GM23338 (cell line): ENCODE results near the gene ANKRD40CL.

ENCODE experiments used
- CREB1 ChIP-seq: fragments of 250-450 bp; sonication (Bioruptor Pico); IDR thresholded peaks from 2 replicates; pipeline ENCODE4 v1.5.0; 2020; ENCODE audit warnings: low read depth, mild to moderate bottlenecking, moderate library complexity
- EZH2 ChIP-seq: fragments of 200-600 bp; sonication (generic); IDR thresholded peaks from one replicate; pipeline ENCODE4 v1.8.0; 2017; ENCODE audit warnings: antibody characterized with exemption, mild to moderate bottlenecking, low read depth; ENCODE audit not compliant: unreplicated experiment
- EZH2phosphoT487 ChIP-seq: fragments of 200-600 bp; sonication (generic); IDR thresholded peaks from one replicate; pipeline ENCODE4 v1.8.1; 2018; ENCODE audit warnings: antibody characterized with exemption; ENCODE audit not compliant: unreplicated experiment
- JUNB ChIP-seq: IDR thresholded peaks from one replicate; pipeline ENCODE4 v1.6.1; 2016; ENCODE audit warnings: antibody characterized with exemption; ENCODE audit not compliant: unreplicated experiment
- POLR2AphosphoS5 ChIP-seq: IDR thresholded peaks from 2 replicates; pipeline ENCODE4 v1.6.1; 2016; ENCODE audit warnings: antibody characterized with exemption, low read depth
- ZNF114 ChIP-seq: fragments of 250-450 bp; sonication (Bioruptor Pico); IDR thresholded peaks from 2 replicates; pipeline ENCODE4 v1.5.0; 2020; ENCODE audit warnings: mild to moderate bottlenecking, moderate library complexity
- ZNF331 ChIP-seq: fragments of 250-450 bp; sonication (Bioruptor Pico); IDR thresholded peaks from 2 replicates; pipeline ENCODE4 v1.5.0; 2020; ENCODE audit warnings: low read depth, mild to moderate bottlenecking, moderate library complexity
- TF ChIP-seq, protein P1 (sequence below), 2 experiments: fragments of 200-600 bp in 1 of 2; sonication (generic) in 1 of 2; conservative IDR thresholded peaks; 2 replicates each; pipeline versions ENCODE4 v1.5.1 to v1.6.1; 2016 to 2017; ENCODE audit warnings: antibody characterized with exemption in 2 of 2, low read depth in 2 of 2, mild to moderate bottlenecking in 2 of 2, moderate library complexity in 1 of 2
- TF ChIP-seq, protein P2 (sequence below): IDR thresholded peaks from 2 replicates; pipeline ENCODE4 v1.6.1; 2016; ENCODE audit warnings: antibody characterized with exemption
- TF ChIP-seq, protein P3 (sequence below): IDR thresholded peaks from one replicate; pipeline ENCODE4 v1.6.1; 2018; ENCODE audit warnings: antibody characterized with exemption; ENCODE audit not compliant: unreplicated experiment
- TF ChIP-seq, protein P4 (sequence below): fragments of 250-450 bp; sonication (Bioruptor Pico); IDR thresholded peaks from 2 replicates; pipeline ENCODE4 v1.5.0; 2020; ENCODE audit warnings: mild to moderate bottlenecking, moderate library complexity

DNA sequence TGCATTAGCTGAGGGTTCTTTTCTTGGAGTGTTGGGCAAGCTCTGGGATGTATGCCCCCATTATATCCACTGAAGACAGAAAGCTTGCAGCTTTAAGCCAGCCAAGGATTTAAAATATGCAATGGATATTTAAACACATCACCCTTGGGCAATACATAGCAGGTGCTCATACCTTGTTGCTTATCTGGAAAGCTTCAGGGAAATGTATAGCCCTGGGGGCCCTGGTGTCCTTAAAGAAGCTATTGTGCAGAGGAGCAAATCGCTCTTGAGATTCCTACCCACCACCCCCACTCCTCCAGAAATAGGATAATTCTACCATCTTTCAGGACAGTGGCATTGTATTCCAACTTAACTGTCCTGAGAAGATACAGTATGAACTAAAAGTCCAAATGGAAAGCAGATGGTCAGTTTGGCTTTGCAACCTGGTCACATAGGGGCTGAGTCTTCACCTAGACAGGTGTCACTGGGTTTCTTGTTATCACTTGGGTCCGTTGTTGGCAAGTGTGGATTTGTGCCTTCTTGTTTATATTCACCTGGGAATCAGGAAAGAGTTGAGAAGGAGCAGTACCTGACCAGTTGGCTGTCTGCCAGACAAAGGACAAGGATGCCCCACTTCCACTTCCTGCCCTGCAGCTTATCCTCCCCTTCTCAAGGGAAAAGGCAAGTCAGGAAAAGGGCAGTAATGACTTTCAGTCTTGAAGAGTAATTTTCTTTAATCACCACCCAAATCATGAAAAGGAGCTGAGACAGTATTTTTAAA lies 3.4 kb downstream of the ANKRD40CL start:
- TF ChIP-seq, protein P1, sequence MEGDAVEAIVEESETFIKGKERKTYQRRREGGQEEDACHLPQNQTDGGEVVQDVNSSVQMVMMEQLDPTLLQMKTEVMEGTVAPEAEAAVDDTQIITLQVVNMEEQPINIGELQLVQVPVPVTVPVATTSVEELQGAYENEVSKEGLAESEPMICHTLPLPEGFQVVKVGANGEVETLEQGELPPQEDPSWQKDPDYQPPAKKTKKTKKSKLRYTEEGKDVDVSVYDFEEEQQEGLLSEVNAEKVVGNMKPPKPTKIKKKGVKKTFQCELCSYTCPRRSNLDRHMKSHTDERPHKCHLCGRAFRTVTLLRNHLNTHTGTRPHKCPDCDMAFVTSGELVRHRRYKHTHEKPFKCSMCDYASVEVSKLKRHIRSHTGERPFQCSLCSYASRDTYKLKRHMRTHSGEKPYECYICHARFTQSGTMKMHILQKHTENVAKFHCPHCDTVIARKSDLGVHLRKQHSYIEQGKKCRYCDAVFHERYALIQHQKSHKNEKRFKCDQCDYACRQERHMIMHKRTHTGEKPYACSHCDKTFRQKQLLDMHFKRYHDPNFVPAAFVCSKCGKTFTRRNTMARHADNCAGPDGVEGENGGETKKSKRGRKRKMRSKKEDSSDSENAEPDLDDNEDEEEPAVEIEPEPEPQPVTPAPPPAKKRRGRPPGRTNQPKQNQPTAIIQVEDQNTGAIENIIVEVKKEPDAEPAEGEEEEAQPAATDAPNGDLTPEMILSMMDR (conservative IDR thresholded peaks at IDR 0.05; ENCODE audit: low read depth in 2 of 2): no peak
- no peak for TF ChIP-seq ZNF331 (CRISPR knock-in tag)
- no peak for TF ChIP-seq EZH2
- no peak for TF ChIP-seq CREB1 (CRISPR knock-in tag)
- TF ChIP-seq, protein P2, sequence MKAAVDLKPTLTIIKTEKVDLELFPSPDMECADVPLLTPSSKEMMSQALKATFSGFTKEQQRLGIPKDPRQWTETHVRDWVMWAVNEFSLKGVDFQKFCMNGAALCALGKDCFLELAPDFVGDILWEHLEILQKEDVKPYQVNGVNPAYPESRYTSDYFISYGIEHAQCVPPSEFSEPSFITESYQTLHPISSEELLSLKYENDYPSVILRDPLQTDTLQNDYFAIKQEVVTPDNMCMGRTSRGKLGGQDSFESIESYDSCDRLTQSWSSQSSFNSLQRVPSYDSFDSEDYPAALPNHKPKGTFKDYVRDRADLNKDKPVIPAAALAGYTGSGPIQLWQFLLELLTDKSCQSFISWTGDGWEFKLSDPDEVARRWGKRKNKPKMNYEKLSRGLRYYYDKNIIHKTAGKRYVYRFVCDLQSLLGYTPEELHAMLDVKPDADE: no peak
- TF ChIP-seq, protein P3, sequence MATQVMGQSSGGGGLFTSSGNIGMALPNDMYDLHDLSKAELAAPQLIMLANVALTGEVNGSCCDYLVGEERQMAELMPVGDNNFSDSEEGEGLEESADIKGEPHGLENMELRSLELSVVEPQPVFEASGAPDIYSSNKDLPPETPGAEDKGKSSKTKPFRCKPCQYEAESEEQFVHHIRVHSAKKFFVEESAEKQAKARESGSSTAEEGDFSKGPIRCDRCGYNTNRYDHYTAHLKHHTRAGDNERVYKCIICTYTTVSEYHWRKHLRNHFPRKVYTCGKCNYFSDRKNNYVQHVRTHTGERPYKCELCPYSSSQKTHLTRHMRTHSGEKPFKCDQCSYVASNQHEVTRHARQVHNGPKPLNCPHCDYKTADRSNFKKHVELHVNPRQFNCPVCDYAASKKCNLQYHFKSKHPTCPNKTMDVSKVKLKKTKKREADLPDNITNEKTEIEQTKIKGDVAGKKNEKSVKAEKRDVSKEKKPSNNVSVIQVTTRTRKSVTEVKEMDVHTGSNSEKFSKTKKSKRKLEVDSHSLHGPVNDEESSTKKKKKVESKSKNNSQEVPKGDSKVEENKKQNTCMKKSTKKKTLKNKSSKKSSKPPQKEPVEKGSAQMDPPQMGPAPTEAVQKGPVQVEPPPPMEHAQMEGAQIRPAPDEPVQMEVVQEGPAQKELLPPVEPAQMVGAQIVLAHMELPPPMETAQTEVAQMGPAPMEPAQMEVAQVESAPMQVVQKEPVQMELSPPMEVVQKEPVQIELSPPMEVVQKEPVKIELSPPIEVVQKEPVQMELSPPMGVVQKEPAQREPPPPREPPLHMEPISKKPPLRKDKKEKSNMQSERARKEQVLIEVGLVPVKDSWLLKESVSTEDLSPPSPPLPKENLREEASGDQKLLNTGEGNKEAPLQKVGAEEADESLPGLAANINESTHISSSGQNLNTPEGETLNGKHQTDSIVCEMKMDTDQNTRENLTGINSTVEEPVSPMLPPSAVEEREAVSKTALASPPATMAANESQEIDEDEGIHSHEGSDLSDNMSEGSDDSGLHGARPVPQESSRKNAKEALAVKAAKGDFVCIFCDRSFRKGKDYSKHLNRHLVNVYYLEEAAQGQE: no peak
- TF ChIP-seq, protein P4, sequence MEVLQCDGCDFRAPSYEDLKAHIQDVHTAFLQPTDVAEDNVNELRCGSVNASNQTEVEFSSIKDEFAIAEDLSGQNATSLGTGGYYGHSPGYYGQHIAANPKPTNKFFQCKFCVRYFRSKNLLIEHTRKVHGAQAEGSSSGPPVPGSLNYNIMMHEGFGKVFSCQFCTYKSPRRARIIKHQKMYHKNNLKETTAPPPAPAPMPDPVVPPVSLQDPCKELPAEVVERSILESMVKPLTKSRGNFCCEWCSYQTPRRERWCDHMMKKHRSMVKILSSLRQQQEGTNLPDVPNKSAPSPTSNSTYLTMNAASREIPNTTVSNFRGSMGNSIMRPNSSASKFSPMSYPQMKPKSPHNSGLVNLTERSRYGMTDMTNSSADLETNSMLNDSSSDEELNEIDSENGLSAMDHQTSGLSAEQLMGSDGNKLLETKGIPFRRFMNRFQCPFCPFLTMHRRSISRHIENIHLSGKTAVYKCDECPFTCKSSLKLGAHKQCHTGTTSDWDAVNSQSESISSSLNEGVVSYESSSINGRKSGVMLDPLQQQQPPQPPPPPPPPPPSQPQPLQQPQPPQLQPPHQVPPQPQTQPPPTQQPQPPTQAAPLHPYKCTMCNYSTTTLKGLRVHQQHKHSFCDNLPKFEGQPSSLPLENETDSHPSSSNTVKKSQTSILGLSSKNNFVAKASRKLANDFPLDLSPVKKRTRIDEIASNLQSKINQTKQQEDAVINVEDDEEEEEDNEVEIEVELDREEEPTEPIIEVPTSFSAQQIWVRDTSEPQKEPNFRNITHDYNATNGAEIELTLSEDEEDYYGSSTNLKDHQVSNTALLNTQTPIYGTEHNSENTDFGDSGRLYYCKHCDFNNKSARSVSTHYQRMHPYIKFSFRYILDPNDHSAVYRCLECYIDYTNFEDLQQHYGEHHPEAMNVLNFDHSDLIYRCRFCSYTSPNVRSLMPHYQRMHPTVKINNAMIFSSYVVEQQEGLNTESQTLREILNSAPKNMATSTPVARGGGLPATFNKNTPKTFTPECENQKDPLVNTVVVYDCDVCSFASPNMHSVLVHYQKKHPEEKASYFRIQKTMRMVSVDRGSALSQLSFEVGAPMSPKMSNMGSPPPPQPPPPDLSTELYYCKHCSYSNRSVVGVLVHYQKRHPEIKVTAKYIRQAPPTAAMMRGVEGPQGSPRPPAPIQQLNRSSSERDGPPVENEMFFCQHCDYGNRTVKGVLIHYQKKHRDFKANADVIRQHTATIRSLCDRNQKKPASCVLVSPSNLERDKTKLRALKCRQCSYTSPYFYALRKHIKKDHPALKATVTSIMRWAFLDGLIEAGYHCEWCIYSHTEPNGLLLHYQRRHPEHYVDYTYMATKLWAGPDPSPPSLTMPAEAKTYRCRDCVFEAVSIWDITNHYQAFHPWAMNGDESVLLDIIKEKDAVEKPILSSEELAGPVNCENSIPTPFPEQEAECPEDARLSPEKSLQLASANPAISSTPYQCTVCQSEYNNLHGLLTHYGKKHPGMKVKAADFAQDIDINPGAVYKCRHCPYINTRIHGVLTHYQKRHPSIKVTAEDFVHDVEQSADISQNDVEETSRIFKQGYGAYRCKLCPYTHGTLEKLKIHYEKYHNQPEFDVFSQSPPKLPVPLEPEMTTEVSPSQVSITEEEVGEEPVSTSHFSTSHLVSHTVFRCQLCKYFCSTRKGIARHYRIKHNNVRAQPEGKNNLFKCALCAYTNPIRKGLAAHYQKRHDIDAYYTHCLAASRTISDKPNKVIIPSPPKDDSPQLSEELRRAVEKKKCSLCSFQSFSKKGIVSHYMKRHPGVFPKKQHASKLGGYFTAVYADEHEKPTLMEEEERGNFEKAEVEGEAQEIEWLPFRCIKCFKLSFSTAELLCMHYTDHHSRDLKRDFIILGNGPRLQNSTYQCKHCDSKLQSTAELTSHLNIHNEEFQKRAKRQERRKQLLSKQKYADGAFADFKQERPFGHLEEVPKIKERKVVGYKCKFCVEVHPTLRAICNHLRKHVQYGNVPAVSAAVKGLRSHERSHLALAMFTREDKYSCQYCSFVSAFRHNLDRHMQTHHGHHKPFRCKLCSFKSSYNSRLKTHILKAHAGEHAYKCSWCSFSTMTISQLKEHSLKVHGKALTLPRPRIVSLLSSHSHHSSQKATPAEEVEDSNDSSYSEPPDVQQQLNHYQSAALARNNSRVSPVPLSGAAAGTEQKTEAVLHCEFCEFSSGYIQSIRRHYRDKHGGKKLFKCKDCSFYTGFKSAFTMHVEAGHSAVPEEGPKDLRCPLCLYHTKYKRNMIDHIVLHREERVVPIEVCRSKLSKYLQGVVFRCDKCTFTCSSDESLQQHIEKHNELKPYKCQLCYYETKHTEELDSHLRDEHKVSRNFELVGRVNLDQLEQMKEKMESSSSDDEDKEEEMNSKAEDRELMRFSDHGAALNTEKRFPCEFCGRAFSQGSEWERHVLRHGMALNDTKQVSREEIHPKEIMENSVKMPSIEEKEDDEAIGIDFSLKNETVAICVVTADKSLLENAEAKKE (CRISPR knock-in tag): no peak
- no peak for TF ChIP-seq POLR2AphosphoS5
- TF ChIP-seq EZH2phosphoT487: no peak
- no peak for TF ChIP-seq JUNB
- TF ChIP-seq ZNF114 (CRISPR knock-in tag): no peak
